Fibroblast of lung (primary cell): ENCODE data around the gene MCTP1. TPM values are rescaled to one million over a fixed set of nuclear protein-coding genes. Genes with fewer than 3 reads are reported as not detected.

Source experiments
- DNase-seq, 2 donors: peaks; one replicate each; pipeline versions ENCODE4 v3.0.0 to v3.0.0-alpha.2; 2010; ENCODE audit warnings: low read depth in 2 of 2
- H2AFZ ChIP-seq: 2 replicates; pipeline ENCODE4 v1.5.1; 2012; ENCODE audit warnings: low read length, control low read depth, inconsistent platforms
- H3K27ac ChIP-seq: 2 replicates; pipeline ENCODE4 v1.5.1; 2011; ENCODE audit warnings: low read length, control low read depth; ENCODE audit not compliant: insufficient read depth
- H3K27me3 ChIP-seq: 2 replicates; pipeline ENCODE4 v1.5.1; 2011; ENCODE audit warnings: mild to moderate bottlenecking, low read length; ENCODE audit not compliant: control insufficient read depth, insufficient read depth
- H3K36me3 ChIP-seq: 2 replicates; pipeline ENCODE4 v1.5.1; 2011; ENCODE audit warnings: low read length; ENCODE audit not compliant: control insufficient read depth, insufficient read depth
- H3K4me1 ChIP-seq: 2 replicates; pipeline ENCODE4 v1.5.1; 2011; ENCODE audit warnings: low read length; ENCODE audit not compliant: control insufficient read depth, insufficient read depth; ENCODE audit errors: extremely low read depth
- H3K4me2 ChIP-seq: 2 replicates; pipeline ENCODE4 v1.5.1; 2011; ENCODE audit warnings: low read length, control low read depth; ENCODE audit not compliant: insufficient read depth; ENCODE audit errors: extremely low read depth
- H3K4me3 ChIP-seq, 4 experiments: fragments of 200-600 bp in 1 of 4; sonication (generic) in 1 of 4; replicated peaks in 1 of 4; 2 replicates each; pipeline ENCODE4 v1.5.1; 2011 to 2016; ENCODE audit warnings: low read length in 4 of 4, low read depth in 3 of 4, mild to moderate bottlenecking in 3 of 4, control low read depth in 2 of 4, inconsistent platforms in 1 of 4, mixed read lengths in 1 of 4; ENCODE audit not compliant: insufficient read depth in 1 of 4; ENCODE audit errors: control extremely low read depth in 1 of 4
- H3K79me2 ChIP-seq: 2 replicates; pipeline ENCODE4 v1.5.1; 2012; ENCODE audit warnings: mild to moderate bottlenecking, low read length, inconsistent platforms; ENCODE audit not compliant: control insufficient read depth, insufficient read depth
- H3K9ac ChIP-seq: 2 replicates; pipeline ENCODE4 v1.5.1; 2011; ENCODE audit warnings: mild to moderate bottlenecking, low read length, control low read depth; ENCODE audit not compliant: insufficient read depth
- H3K9me3 ChIP-seq: 2 replicates; pipeline ENCODE4 v1.5.1; 2012; ENCODE audit warnings: low read depth, low read length; ENCODE audit not compliant: control insufficient read depth, insufficient read depth
- H4K20me1 ChIP-seq: 2 replicates; pipeline ENCODE4 v1.5.1; 2011; ENCODE audit warnings: low read length; ENCODE audit not compliant: control insufficient read depth, insufficient read depth; ENCODE audit errors: extremely low read depth
- EZH2 ChIP-seq: IDR thresholded peaks from 2 replicates; pipeline ENCODE4 v1.5.1; 2012; ENCODE audit warnings: low read length, control low read depth, mild to moderate bottlenecking; ENCODE audit errors: missing control alignments
- polyA plus RNA-seq, 2 donors: library from polyadenylated mRNA; depleted of rRNA in 1 of 2; stranded (reverse) in 1 of 2; unstranded in 1 of 2; fragments of >200 nt; gene quantifications; 2 replicates each; pipeline ENCODE4 v1.2.1, GENCODE V29; 2011 to 2012; ENCODE audit warnings: missing spikeins in 1 of 2
- total RNA-seq: library from RNA; depleted of rRNA; stranded (reverse); fragments of >200 nt; gene quantifications from 2 replicates; pipeline ENCODE4 v1.2.1, GENCODE V29; 2014
- TF ChIP-seq, protein P1 (sequence below), 2 donors: IDR thresholded peaks in 1 of 2; conservative IDR thresholded peaks in 1 of 2; 1 replicate in 1 of 2; 2 replicates in 1 of 2; pipeline ENCODE4 v1.5.1; 2011 to 2012; ENCODE audit warnings: low read length in 2 of 2, control low read depth in 1 of 2, inconsistent platforms in 1 of 2, low read depth in 1 of 2, mild to moderate bottlenecking in 1 of 2

MCTP1 gene
- total and polyA plus RNA-seq, 2 donors (not counting 1 experiment from before 2014, with no cell fraction given), result 0.78 to 7.9 TPM

DNA sequence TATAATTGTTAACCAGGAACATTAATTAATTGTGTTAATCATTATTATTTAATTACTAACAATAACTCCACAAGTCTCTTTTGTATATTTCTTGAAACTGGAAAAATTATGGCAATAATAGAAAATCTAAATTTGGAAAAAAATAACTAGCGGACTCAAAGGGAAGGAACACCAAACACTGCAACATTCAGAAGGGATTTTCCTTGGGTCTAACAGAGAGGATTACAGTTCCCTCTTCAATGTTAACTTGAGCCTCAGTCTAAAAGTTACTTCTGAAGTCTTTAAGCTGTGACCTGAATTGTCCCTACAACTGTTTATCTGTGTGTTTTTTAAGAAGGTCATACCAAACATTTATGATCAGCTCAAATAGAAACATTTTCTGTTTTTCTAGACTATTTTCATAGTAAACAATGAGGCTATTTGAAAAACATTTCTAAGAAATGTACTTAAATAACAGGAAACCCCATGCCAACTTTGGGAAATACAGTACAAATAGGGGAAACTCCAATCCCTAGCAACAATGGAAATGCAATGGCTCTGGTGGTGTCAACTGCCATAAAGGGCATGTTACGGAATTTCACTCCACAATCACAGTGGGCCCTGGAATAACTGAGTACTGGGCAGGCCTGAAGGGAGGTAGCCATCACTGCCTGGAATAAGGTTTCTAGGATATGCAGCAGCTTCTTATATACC, 61.2 kb downstream of the MCTP1 start:
- H3K27me3 ChIP-seq, result no peaks in the 10 kb centered on the region
- no peaks in the 10 kb centered on the region for H3K36me3 ChIP-seq
- H3K9ac ChIP-seq, result no peak overlapping the region
- no peak overlapping the region for H2AFZ ChIP-seq
- no peaks in the 10 kb centered on the region for H3K9me3 ChIP-seq
- H3K4me1 ChIP-seq, result no peaks in the 10 kb centered on the region
- no peak overlapping the region for H3K4me2 ChIP-seq
- no peaks in the 10 kb centered on the region for H3K79me2 ChIP-seq
- H4K20me1 ChIP-seq, result no peaks in the 10 kb centered on the region
- no peak overlapping the region for H3K4me3 ChIP-seq
- TF ChIP-seq EZH2, result no peak
- TF ChIP-seq, protein P1, sequence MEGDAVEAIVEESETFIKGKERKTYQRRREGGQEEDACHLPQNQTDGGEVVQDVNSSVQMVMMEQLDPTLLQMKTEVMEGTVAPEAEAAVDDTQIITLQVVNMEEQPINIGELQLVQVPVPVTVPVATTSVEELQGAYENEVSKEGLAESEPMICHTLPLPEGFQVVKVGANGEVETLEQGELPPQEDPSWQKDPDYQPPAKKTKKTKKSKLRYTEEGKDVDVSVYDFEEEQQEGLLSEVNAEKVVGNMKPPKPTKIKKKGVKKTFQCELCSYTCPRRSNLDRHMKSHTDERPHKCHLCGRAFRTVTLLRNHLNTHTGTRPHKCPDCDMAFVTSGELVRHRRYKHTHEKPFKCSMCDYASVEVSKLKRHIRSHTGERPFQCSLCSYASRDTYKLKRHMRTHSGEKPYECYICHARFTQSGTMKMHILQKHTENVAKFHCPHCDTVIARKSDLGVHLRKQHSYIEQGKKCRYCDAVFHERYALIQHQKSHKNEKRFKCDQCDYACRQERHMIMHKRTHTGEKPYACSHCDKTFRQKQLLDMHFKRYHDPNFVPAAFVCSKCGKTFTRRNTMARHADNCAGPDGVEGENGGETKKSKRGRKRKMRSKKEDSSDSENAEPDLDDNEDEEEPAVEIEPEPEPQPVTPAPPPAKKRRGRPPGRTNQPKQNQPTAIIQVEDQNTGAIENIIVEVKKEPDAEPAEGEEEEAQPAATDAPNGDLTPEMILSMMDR (conservative IDR thresholded peaks at IDR 0.05 in 1 of 2, IDR thresholded peaks at IDR 0.05 in 1 of 2; ENCODE audit: low read depth in 1 of 2, low read length in 2 of 2), result no peak
- no peak for DNase-seq
- H3K27ac ChIP-seq, result no peak overlapping the region

GRCh38 chr5:95222836-95223235, 62.1 kb downstream of the MCTP1 start:
- Histone ChIP-seq H3K4me3 (no peak overlapping the region), H3K27ac (no peak overlapping the region), H3K36me3 (no peaks in the 10 kb centered on the region), H3K79me2 (no peaks in the 10 kb centered on the region), H3K9ac (no peak overlapping the region), H4K20me1 (no peaks in the 10 kb centered on the region), H2AFZ (no peak overlapping the region), H3K4me2 (no peak overlapping the region), H3K4me1 (no peaks in the 10 kb centered on the region), H3K27me3 (no peaks in the 10 kb centered on the region), H3K9me3 (no peaks in the 10 kb centered on the region)
- DNase-seq, result no peak
- TF ChIP-seq, protein P1 (conservative IDR thresholded peaks at IDR 0.05 in 1 of 2, IDR thresholded peaks at IDR 0.05 in 1 of 2; ENCODE audit: low read depth in 1 of 2, low read length in 2 of 2), result no peak
- no peak for TF ChIP-seq EZH2

- no peak for TF ChIP-seq EZH2
- TF ChIP-seq, protein P1 (conservative IDR thresholded peaks at IDR 0.05 in 1 of 2, IDR thresholded peaks at IDR 0.05 in 1 of 2; ENCODE audit: low read depth in 1 of 2, low read length in 2 of 2), result no peak
- H4K20me1 ChIP-seq, result no peaks in the 10 kb centered on the region
- no peaks in the 10 kb centered on the region for H3K27me3 ChIP-seq
- no peaks in the 10 kb centered on the region for H3K79me2 ChIP-seq
- no peak overlapping the region for H3K9ac ChIP-seq
- DNase-seq, result no peak
- H3K27ac ChIP-seq, result no peak overlapping the region
- no peak overlapping the region for H3K4me3 ChIP-seq
- H3K4me1 ChIP-seq, result no peaks in the 10 kb centered on the region
- no peak overlapping the region for H2AFZ ChIP-seq
- H3K9me3 ChIP-seq, result no peaks in the 10 kb centered on the region
- no peak overlapping the region for H3K4me2 ChIP-seq
- no peaks in the 10 kb centered on the region for H3K36me3 ChIP-seq
Measured at GRCh38 chr5:95221234-95221633, 63.7 kb downstream of the MCTP1 start.
